Measurements from ENCODE around the gene SPRY4. TPM values are rescaled to one million over a fixed set of nuclear protein-coding genes. Genes with fewer than 3 reads are reported as not detected.

Gene SPRY4
- 0.17 and 3.0 TPM in 2 replicates for total RNA-seq

GRCh38 chr5:142324871-142325724 is at the start of gene SPRY4:
TSS of gene SPRY4 (minus strand) at chr5:142325021. CDS start at chr5:142315108, 9,913 bp downstream.

Other genes with a start within 250 kb of the SPRY4 start
- gene NDFIP1, start 216.2 kb downstream of the SPRY4 start, total RNA-seq: 25.2 and 36.1 TPM in 2 replicates

Measured in bronchial smooth muscle cell (primary cell).